Progenitor cell of endocrine pancreas (in vitro differentiated cells): ENCODE measurements around the gene NAPSA. TPM values are rescaled to one million over a fixed set of nuclear protein-coding genes. Genes with fewer than 3 reads are reported as not detected.

Source experiments
- DNase-seq: peaks from one replicate; pipeline ENCODE4 v3.0.0; 2021; ENCODE audit warnings: low spot score; ENCODE audit not compliant: unreplicated experiment
- H3K27ac Mint-ChIP-seq: 2 replicates; pipeline ENCODE4 v1.8.0; 2021; ENCODE audit warnings: mild to moderate bottlenecking, moderate library complexity, mixed read lengths
- H3K27me3 Mint-ChIP-seq: 2 replicates; pipeline ENCODE4 v1.8.0; 2021; ENCODE audit warnings: mixed read lengths
- H3K36me3 Mint-ChIP-seq: 2 replicates; pipeline ENCODE4 v1.8.0; 2022; ENCODE audit warnings: mixed read lengths; ENCODE audit not compliant: insufficient read depth
- H3K4me1 Mint-ChIP-seq: 2 replicates; pipeline ENCODE4 v1.8.0; 2021; ENCODE audit warnings: low read depth, mixed read lengths
- H3K4me3 Mint-ChIP-seq: 2 replicates; pipeline ENCODE4 v1.8.0; 2021; ENCODE audit warnings: low read depth, mild to moderate bottlenecking, moderate library complexity, mixed read lengths
- H3K9me3 Mint-ChIP-seq: 2 replicates; pipeline ENCODE4 v1.8.0; 2021; ENCODE audit warnings: low read depth, mixed read lengths
- CTCF ChIP-seq: fragments of 200-600 bp; sonication (generic); IDR thresholded peaks from one replicate; pipeline ENCODE4 v1.5.0; 2021; ENCODE audit warnings: antibody characterized with exemption, mild to moderate bottlenecking; ENCODE audit not compliant: unreplicated experiment
- total RNA-seq: library from RNA; stranded (reverse); gene quantifications from 2 replicates; pipeline ENCODE4 v1.2.1, GENCODE V29; 2021

NAPSA gene
- total RNA-seq, 1 donor from 2014 or later, result 2.7 TPM

GRCh38 chr19:50361290-50362029 is 4.0 kb downstream of the NAPSA start:
- TF ChIP-seq CTCF, result no peak
- Mint-ChIP-seq H3K4me1 (no peaks in the 10 kb centered on the region), H3K27me3 (peaks cover 10% of the 10 kb centered on the region), H3K36me3 (peaks cover 2% of the 10 kb centered on the region), H3K4me3 (no peak overlapping the region), H3K9me3 (no peaks in the 10 kb centered on the region), H3K27ac (no peak overlapping the region)
- DNase-seq, result no peak

GRCh38 chr19:50359328-50359818 is 6.1 kb downstream of the NAPSA start:
- no peaks in the 10 kb centered on the region for H3K9me3 Mint-ChIP-seq
- H3K36me3 Mint-ChIP-seq, result peaks cover 2% of the 10 kb centered on the region
- TF ChIP-seq CTCF, result no peak
- H3K27ac Mint-ChIP-seq, result no peak overlapping the region
- H3K4me3 Mint-ChIP-seq, result no peak overlapping the region
- peaks cover 10% of the 10 kb centered on the region for H3K27me3 Mint-ChIP-seq
- DNase-seq, result no peak
- H3K4me1 Mint-ChIP-seq, result no peaks in the 10 kb centered on the region

- Mint-ChIP-seq H3K27ac (no peak overlapping the region), H3K36me3 (peaks cover 2% of the 10 kb centered on the region), H3K9me3 (no peaks in the 10 kb centered on the region), H3K4me1 (no peaks in the 10 kb centered on the region), H3K4me3 (no peak overlapping the region), H3K27me3 (peaks cover 10% of the 10 kb centered on the region)
- TF ChIP-seq CTCF, result no peak
- DNase-seq, result no peak
Observed at GRCh38 chr19:50358483-50359327, 6.7 kb downstream of the NAPSA start.

GRCh38 chr19:50357178-50358100 is 8.0 kb downstream of the NAPSA start:
- TF ChIP-seq CTCF, result peak; percentile 76
- Mint-ChIP-seq H3K4me3 (no peak overlapping the region), H3K36me3 (peaks cover 2% of the 10 kb centered on the region), H3K4me1 (no peaks in the 10 kb centered on the region), H3K27ac (no peak overlapping the region), H3K27me3 (peaks cover 5% of the 10 kb centered on the region), H3K9me3 (no peaks in the 10 kb centered on the region)
- DNase-seq, result peak; percentile 55
